Ramos (cell line): ENCODE data around the gene TLCD1.
"Not testable (repeated sequence)": the region's sequence is repeated elsewhere in the genome, so short reads cannot be mapped to it uniquely, and the experiment has no call there.

ENCODE experiments used
- in situ Hi-C: fragments of 300-500 bp; cut with MboI; formaldehyde crosslinking; loops from one replicate; pipeline ENCODE4 v1.14.3; 2022; ENCODE audit warnings: low sequenced_read_pairs; ENCODE audit not compliant: unreplicated experiment

TLCD1 gene

GRCh38 chr17:28735913-28736769, 10.1 kb upstream of the TLCD1 start:
- in situ Hi-C loops: loop anchor here (25.0 kb wide), 2 partner anchors 826 to 976 kb away; partner anchors contain the start of genes ABHD15 and TP53I13

GRCh38 chr17:28735242-28735722, 9.2 kb upstream of the TLCD1 start:
- in situ Hi-C loops: loop anchor here (25.0 kb wide), 2 partner anchors 827 to 977 kb away; partner anchors contain the start of genes ABHD15 and TP53I13

- in situ Hi-C loops: loop anchor here (25.0 kb wide), 2 partner anchors 828 to 978 kb away; partner anchors contain the start of genes ABHD15 and TP53I13
Observed at GRCh38 chr17:28734712-28735241, 8.7 kb upstream of the TLCD1 start.

- in situ Hi-C loops: loop anchor here (25.0 kb wide), 2 partner anchors 829 to 979 kb away; partner anchors contain the start of genes ABHD15 and TP53I13
Observed at GRCh38 chr17:28733346-28733745, 7.3 kb upstream of the TLCD1 start.

GRCh38 chr17:28729950-28730330, 3.9 kb upstream of the TLCD1 start:
- in situ Hi-C loops: loop anchor here (25.0 kb wide), 2 partner anchors 832 to 982 kb away; partner anchors contain the start of genes ABHD15 and TP53I13

GRCh38 chr17:28728364-28729200, 2.5 kb upstream of the TLCD1 start, which contains the start of gene NEK8:
Gene NEK8 (plus strand): TSS chr17:28728788. CDS start chr17:28728814, 26 bp downstream.
- in situ Hi-C loops: loop anchor here (25.0 kb wide), 2 partner anchors 834 to 984 kb away; partner anchors contain the start of genes ABHD15 and TP53I13

- in situ Hi-C loops: loop anchor here (25.0 kb wide), 2 partner anchors 835 to 985 kb away; partner anchors contain the start of genes ABHD15 and TP53I13
Observed at GRCh38 chr17:28726627-28727491, 826 bp upstream of the TLCD1 start.

GRCh38 chr17:28725660-28726225, 290 bp downstream of the TLCD1 start:
- in situ Hi-C loops: loop anchor here (25.0 kb wide), 2 partner anchors 837 to 987 kb away; partner anchors contain the start of genes ABHD15 and TP53I13

- in situ Hi-C loops: loop anchor here (25.0 kb wide), 2 partner anchors 837 to 987 kb away; partner anchors contain the start of genes ABHD15 and TP53I13
Observed at GRCh38 chr17:28725166-28725659, 820 bp downstream of the TLCD1 start.

- in situ Hi-C loops: loop anchor here (25.0 kb wide), 2 partner anchors 838 to 988 kb away; partner anchors contain the start of genes ABHD15 and TP53I13
Observed at GRCh38 chr17:28724500-28725165, 1.4 kb downstream of the TLCD1 start.

- in situ Hi-C loops: not testable (repeated sequence)
Observed at GRCh38 chr17:28723836-28724499, 2.1 kb downstream of the TLCD1 start.

GRCh38 chr17:28723159-28723835, 2.7 kb downstream of the TLCD1 start:
- in situ Hi-C loops: no loop called here

- in situ Hi-C loops: no loop called here
Observed at GRCh38 chr17:28722417-28723158, 3.4 kb downstream of the TLCD1 start.

GRCh38 chr17:28720997-28721329, 5.1 kb downstream of the TLCD1 start:
- in situ Hi-C loops: not testable (repeated sequence)

- in situ Hi-C loops: no loop called here
Observed at GRCh38 chr17:28720247-28720996, 5.6 kb downstream of the TLCD1 start.
